Tibial artery (tissue), 4 donors: ENCODE data around the gene TMEM259.

ENCODE experiments used
- DNase-seq, 2 donors: peaks; one replicate each; pipeline ENCODE4 v3.0.0-alpha.2; 2019
- H3K27ac ChIP-seq, 2 donors: fragments of 200-600 bp; sonication (generic) in 1 of 2; 1 replicate in 1 of 2; 2 replicates in 1 of 2; pipeline ENCODE4 v1.5.1; 2018 to 2019; ENCODE audit warnings: mild to moderate bottlenecking in 1 of 2
- H3K27me3 ChIP-seq, 2 donors: fragments of 200-600 bp; sonication (generic) in 1 of 2; one replicate each; pipeline versions ENCODE4 v1.5.1 to v1.6.0; 2016 to 2019
- H3K36me3 ChIP-seq, 3 donors: fragments of 200-600 bp; sonication (generic) in 2 of 3; one replicate each; pipeline ENCODE4 v1.5.1; 2016 to 2019; ENCODE audit warnings: mild to moderate bottlenecking in 2 of 3
- H3K4me1 ChIP-seq, 4 donors: fragments of 200-600 bp; sonication (generic) in 2 of 4; 1 replicate in 3 of 4; 2 replicates in 1 of 4; pipeline ENCODE4 v1.5.1; 2016 to 2019
- H3K4me3 ChIP-seq, 2 donors: fragments of 200-600 bp; sonication (generic) in 1 of 2; 1 replicate in 1 of 2; 2 replicates in 1 of 2; pipeline ENCODE4 v1.5.1; 2018 to 2019; ENCODE audit warnings: mild to moderate bottlenecking in 2 of 2
- H3K9me3 ChIP-seq, 3 donors: fragments of 200-600 bp; sonication (generic) in 1 of 3; one replicate each; pipeline ENCODE4 v1.5.1; 2016 to 2019
- CTCF ChIP-seq, 2 experiments: fragments of 200-600 bp in 1 of 2; fragments of 450-650 bp in 1 of 2; IDR thresholded peaks; one replicate each; pipeline ENCODE4 v1.5.1; 2017 to 2019; ENCODE audit warnings: antibody characterized with exemption in 2 of 2, mild to moderate bottlenecking in 1 of 2, moderate library complexity in 1 of 2
- intact Hi-C: fragments of 100-400 bp; cut with DNase I; formaldehyde crosslinking; loops from one replicate; pipeline ENCODE4 v1.15.0; 2023; ENCODE audit warnings: low total_unique reads

TMEM259 gene

GRCh38 chr19:1015061-1015781 is 5.7 kb downstream of the TMEM259 start:
- no peak for TF ChIP-seq CTCF (IDR thresholded peaks at IDR 0.05)
- DNase-seq, result no peak
- no peak overlapping the region for H3K27ac ChIP-seq
- H3K4me3 ChIP-seq, result no peak overlapping the region
- H3K36me3 ChIP-seq, result peaks cover 30 to 56% (median 50%) of the 10 kb centered on the region in 3 donors
- H3K9me3 ChIP-seq, result no peaks in the 10 kb centered on the region
- H3K4me1 ChIP-seq, result peaks cover 12 to 52% (median 47%) of the 10 kb centered on the region in 4 donors
- intact Hi-C loops, result loop anchor here (10.0 kb wide), 1 partner anchor 160 kb away; the partner anchor contains the start of gene SBNO2
- H3K27me3 ChIP-seq, result no peaks in the 10 kb centered on the region

GRCh38 chr19:1014161-1015060 is 6.5 kb downstream of the TMEM259 start:
- peaks cover 36 to 65% (median 58%) of the 10 kb centered on the region in 3 donors for H3K36me3 ChIP-seq
- TF ChIP-seq CTCF (IDR thresholded peaks at IDR 0.05), result no peak
- no peaks in the 10 kb centered on the region for H3K27me3 ChIP-seq
- intact Hi-C loops, result loop anchor here (10.0 kb wide), 1 partner anchor 160 kb away; the partner anchor contains the start of gene SBNO2
- H3K9me3 ChIP-seq, result no peaks in the 10 kb centered on the region
- no peak for DNase-seq
- peaks cover 9 to 44% (median 39%) of the 10 kb centered on the region in 4 donors for H3K4me1 ChIP-seq
- H3K4me3 ChIP-seq, result no peak overlapping the region
- no peak overlapping the region for H3K27ac ChIP-seq

GRCh38 chr19:1013218-1013617 is 7.7 kb downstream of the TMEM259 start:
- intact Hi-C loops, result loop anchor here (10.0 kb wide), 1 partner anchor 162 kb away; the partner anchor contains the start of gene SBNO2
- Histone ChIP-seq H3K4me3 (no peak overlapping the region), H3K36me3 (peaks cover 41 to 72% (median 69%) of the 10 kb centered on the region in 3 donors)

GRCh38 chr19:1012334-1012733 is 8.6 kb downstream of the TMEM259 start:
- H3K27me3 ChIP-seq, result no peaks in the 10 kb centered on the region
- H3K36me3 ChIP-seq, result peaks cover 41 to 76% (median 69%) of the 10 kb centered on the region in 3 donors
- intact Hi-C loops, result loop anchor here (10.0 kb wide), 1 partner anchor 162 kb away; the partner anchor contains the start of gene SBNO2
- peaks cover 4 to 23% (median 20%) of the 10 kb centered on the region in 4 donors for H3K4me1 ChIP-seq
- no peak for TF ChIP-seq CTCF (IDR thresholded peaks at IDR 0.05)
- no peak overlapping the region for H3K4me3 ChIP-seq
- H3K9me3 ChIP-seq, result no peaks in the 10 kb centered on the region
- no peak for DNase-seq
- H3K27ac ChIP-seq, result no peak overlapping the region

More at GRCh38 chr19:1013218-1013617, 7.7 kb downstream of the TMEM259 start:
- H3K4me1 ChIP-seq, result peaks cover 4 to 32% (median 29%) of the 10 kb centered on the region in 4 donors
- no peak overlapping the region for H3K27ac ChIP-seq
- no peaks in the 10 kb centered on the region for H3K27me3 ChIP-seq
- TF ChIP-seq CTCF (IDR thresholded peaks at IDR 0.05), result no peak
- no peak for DNase-seq
- H3K9me3 ChIP-seq, result no peaks in the 10 kb centered on the region

- DNase-seq, result no peak
- peaks cover under 1 to 19% (median 15%) of the 10 kb centered on the region in 4 donors for H3K4me1 ChIP-seq
- no peak overlapping the region for H3K27ac ChIP-seq
- no peak overlapping the region for H3K4me3 ChIP-seq
- no peaks in the 10 kb centered on the region for H3K9me3 ChIP-seq
- no peak for TF ChIP-seq CTCF (IDR thresholded peaks at IDR 0.05)
- intact Hi-C loops, result loop anchor here (10.0 kb wide), 1 partner anchor 163 kb away; the partner anchor contains the start of gene SBNO2
- no peaks in the 10 kb centered on the region for H3K27me3 ChIP-seq
- peaks cover 41 to 76% (median 69%) of the 10 kb centered on the region in 3 donors for H3K36me3 ChIP-seq
These were observed 9.0 kb downstream of the TMEM259 start for GRCh38 chr19:1011831-1012333.
